Measurements from ENCODE around the gene NCAPG2.
A peak's percentile ranks its signal among the peaks of the same experiment; 100 is the strongest.

The NCAPG2 gene

DNA sequence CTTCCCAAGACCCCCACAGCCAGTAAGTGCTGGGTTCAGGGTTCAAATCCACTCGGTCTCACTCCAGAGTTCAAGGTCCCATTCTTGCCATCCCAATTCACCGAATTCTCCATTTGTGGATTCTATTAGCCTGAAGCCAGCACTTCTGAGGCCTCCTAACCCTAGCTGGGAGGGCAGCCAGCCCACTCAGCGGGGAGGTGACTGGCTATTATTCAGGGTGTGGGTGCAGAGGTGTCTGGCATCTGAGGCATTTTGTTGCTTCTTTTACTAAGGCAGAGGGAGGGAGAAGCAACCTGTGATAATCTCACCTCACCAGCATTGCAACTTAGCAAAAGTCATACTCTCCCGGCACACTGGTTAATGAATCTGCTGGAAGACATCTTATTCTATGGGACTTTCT lies 108.3 kb downstream of the NCAPG2 start:
- no peak for DNase-seq (ENCODE audit: low read depth in 2 of 2)
- no peak for TF ChIP-seq CTCF (IDR thresholded peaks at IDR 0.05; ENCODE audit: low read depth, low read length)
- no peak overlapping the region for H3K4me3 ChIP-seq (replicated peaks in 1 of 2; ENCODE audit: low read depth in 2 of 2, low read length in 2 of 2)

DNA sequence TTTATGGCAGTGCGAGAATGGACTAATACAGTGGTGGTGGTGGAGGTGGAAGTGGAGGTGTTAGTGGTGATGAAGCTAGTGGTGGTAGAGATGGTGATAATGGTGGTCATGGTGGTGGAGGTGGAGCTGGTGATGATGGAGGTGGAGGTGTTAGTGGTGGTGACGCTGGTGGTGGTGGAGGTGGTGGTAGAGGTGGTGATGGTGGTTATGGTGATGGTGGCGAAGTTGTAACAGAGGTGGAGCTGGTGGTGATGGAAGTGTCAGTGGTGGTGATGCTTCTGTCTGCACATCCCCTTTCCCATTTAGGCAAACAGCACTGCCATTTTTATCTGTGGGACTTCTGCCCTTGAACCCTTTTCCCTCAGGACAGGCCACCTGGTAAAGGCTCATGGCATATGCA lies 109.5 kb downstream of the NCAPG2 start:
- TF ChIP-seq CTCF (IDR thresholded peaks at IDR 0.05; ENCODE audit: low read depth, low read length), result no peak
- DNase-seq (ENCODE audit: low read depth in 2 of 2), result peak in 1 of 2 donors; percentile 11

GRCh38 chr7:158592541-158592940 lies 112.1 kb downstream of the NCAPG2 start:
- DNase-seq (ENCODE audit: low read depth in 2 of 2), result no peak
- no peak for TF ChIP-seq CTCF (IDR thresholded peaks at IDR 0.05; ENCODE audit: low read depth, low read length)
- H3K4me3 ChIP-seq (replicated peaks in 1 of 2; ENCODE audit: low read depth in 2 of 2, low read length in 2 of 2), result no peak overlapping the region

More for the DNA sequence above, 109.5 kb downstream of the NCAPG2 start:
- no peak overlapping the region for H3K4me3 ChIP-seq (replicated peaks in 1 of 2; ENCODE audit: low read depth in 2 of 2, low read length in 2 of 2)

DNA sequence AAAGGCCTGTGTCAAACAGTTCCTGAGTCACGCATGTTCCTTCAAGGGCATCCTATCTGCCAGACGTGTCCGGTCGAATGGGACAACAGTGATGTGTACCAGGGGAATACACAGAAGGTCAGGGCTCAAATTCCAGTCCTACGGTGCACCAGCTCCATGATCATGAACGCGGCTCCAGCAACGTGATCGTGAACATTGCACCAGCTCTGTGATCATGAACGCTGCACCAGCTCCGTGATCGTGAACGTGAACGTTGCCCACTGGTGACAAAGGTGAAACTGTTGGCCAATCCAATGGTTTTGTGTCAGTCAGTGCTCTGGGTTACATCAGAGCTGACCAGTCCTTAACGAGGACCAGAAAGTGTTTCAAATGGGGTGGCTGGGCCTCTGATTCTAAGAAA lies 112.7 kb downstream of the NCAPG2 start:
- DNase-seq (ENCODE audit: low read depth in 2 of 2), result no peak
- no peak overlapping the region for H3K4me3 ChIP-seq (replicated peaks in 1 of 2; ENCODE audit: low read depth in 2 of 2, low read length in 2 of 2)
- TF ChIP-seq CTCF (IDR thresholded peaks at IDR 0.05; ENCODE audit: low read depth, low read length), result no peak

DNA sequence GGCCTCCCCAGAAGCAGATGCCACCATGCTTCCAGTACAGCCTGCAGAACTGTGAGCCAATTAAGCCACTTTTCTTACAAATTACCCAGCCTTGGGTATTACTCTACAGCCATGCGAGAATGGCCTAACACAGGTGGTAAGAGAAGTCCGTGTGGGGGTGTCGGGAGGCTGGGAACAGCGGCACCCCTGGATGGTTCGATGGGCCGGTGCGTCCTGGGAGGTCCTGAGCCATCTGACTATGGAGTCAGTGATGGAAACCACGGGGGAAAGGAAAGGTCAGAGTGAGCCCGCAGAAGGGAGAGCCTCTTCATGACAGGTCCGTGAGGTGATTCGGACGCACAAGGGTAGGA lies 114.4 kb downstream of the NCAPG2 start:
- no peak overlapping the region for H3K4me3 ChIP-seq (replicated peaks in 1 of 2; ENCODE audit: low read depth in 2 of 2, low read length in 2 of 2)
- DNase-seq (ENCODE audit: low read depth in 2 of 2), result no peak
- no peak for TF ChIP-seq CTCF (IDR thresholded peaks at IDR 0.05; ENCODE audit: low read depth, low read length)

GRCh38 chr7:158589653-158590052 lies 115.0 kb downstream of the NCAPG2 start:
- no peak overlapping the region for H3K4me3 ChIP-seq (replicated peaks in 1 of 2; ENCODE audit: low read depth in 2 of 2, low read length in 2 of 2)
- DNase-seq (ENCODE audit: low read depth in 2 of 2), result no peak
- no peak for TF ChIP-seq CTCF (IDR thresholded peaks at IDR 0.05; ENCODE audit: low read depth, low read length)

DNA sequence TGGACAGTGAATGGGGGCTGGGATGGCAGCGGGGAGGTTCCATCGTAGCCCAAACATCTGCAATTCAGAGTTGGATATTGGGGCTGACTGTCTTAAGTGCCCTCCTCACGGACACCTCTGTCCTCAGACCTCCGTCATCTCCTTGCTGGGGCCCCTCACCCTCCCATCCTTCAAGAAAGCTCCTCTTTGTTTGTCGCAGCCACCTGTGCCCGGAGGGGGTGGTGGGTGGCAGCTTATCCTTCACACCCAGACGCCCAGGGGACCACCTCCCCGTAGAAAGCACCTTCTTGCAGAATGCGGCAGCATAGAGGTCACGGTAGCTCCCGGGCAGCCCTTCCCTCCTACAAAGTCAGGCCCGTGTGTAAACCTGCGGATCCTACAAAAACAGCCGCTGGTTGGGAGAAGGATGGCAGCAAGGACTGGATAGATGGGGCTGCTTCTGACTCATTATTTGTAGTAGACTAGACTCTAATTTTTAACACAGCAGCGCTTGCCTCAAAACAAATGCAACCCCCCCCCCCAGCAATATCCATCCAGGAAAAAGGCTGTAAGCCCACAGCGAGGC lies 115.6 kb downstream of the NCAPG2 start:
- no peak overlapping the region for H3K4me3 ChIP-seq (replicated peaks in 1 of 2; ENCODE audit: low read depth in 2 of 2, low read length in 2 of 2)
- no peak for DNase-seq (ENCODE audit: low read depth in 2 of 2)
- no peak for TF ChIP-seq CTCF (IDR thresholded peaks at IDR 0.05; ENCODE audit: low read depth, low read length)

Data from cardiac fibroblast (primary cell).